ENCODE results near the gene MROH8. TPM values are rescaled to one million over a fixed set of nuclear protein-coding genes. Genes with fewer than 3 reads are reported as not detected.

MROH8 gene
- total RNA-seq, 2 donors from 2014 or later = 1.1 to 2.0 TPM

DNA sequence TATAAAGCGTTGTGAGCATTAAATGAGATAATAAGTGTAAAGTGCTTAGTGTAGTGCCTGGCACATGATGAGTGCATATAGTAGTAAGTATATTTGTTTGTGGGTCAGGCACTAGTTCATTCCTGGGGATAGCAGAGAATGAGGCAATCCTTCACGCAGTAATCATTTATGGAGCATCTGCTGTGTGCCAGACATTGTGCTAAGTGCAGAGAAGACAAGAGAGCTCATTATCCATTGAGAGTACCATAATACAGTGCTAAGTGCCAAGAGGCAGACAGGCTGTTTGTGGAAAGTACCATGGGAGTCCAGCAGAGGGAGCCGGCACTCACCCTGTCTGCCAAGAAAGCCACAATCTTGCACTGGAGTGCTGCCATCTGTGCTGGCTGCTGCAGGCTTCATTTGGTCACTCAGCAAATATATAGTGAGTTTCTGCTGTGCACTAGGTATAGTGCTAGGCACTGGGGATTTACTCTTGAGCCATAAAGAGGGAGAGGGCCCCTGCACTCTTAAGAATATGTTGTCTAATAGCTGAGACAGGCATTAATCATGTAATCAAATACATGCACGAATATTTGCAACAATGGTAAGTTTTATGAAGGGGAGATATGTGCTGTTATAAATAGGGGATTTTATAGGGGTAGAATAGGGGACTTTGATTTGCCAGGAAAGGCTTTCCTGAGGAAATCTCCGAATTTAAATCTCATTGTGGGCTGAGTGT, 12.9 kb upstream of the MROH8 start:
- peak; percentile 85 for ATAC-seq
- peak; percentile 41 to 61 (median 51) for DNase-seq
- H3K4me1 Mint-ChIP-seq = peaks cover 69% of the 10 kb centered on the region
- H3K27me3 Mint-ChIP-seq = no peaks in the 10 kb centered on the region
- H3K4me3 Mint-ChIP-seq = peak overlapping the region; percentile 73
- peaks cover 8% of the 10 kb centered on the region for H3K36me3 Mint-ChIP-seq (ENCODE audit: low read depth)
- peak overlapping the region; percentile 90 for H3K27ac Mint-ChIP-seq
- H3K9me3 ChIP-seq (ENCODE audit: control insufficient read depth, low read length, poor library complexity, severe bottlenecking) = no peaks in the 10 kb centered on the region

DNA sequence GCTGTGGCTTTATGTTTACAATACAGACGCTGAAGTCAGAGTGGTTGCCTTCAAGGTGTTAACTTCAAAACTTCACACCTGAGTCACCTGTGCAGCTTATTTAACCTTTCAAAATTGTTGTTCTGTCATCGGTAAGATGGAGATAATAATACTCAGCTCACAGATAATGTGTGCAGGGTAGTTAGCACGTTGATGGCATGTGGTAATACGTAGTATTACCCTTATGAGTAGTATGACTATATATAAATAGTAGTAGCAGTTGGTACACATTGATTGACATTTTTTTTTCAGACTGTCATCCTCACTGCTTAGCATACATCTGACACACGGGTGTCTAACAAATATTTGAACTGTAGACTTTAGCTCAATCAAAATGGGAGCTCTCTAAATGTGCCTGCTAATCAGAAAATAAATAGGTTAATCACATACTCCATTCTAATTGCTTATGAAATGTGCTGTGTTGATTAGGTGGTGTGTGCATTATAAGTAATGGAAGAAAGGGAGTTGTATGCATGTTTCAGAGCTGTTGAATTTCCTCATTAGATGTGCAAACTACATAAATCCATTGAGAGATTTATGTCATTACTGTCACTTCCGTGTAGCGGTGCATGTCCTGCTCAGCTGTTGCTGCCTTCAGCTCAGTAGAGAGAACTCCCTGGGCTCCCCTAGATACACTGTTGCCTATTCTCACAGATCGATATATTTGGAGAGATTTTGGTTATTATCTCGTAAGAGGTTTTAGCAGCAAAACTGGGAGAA, 11.2 kb upstream of the MROH8 start:
- peaks cover 11% of the 10 kb centered on the region for H3K36me3 Mint-ChIP-seq (ENCODE audit: low read depth)
- H3K4me3 Mint-ChIP-seq = peak overlapping the region; percentile 59
- no peaks in the 10 kb centered on the region for H3K27me3 Mint-ChIP-seq
- DNase-seq = no peak
- no peak for ATAC-seq
- no peaks in the 10 kb centered on the region for H3K9me3 ChIP-seq (ENCODE audit: control insufficient read depth, low read length, poor library complexity, severe bottlenecking)
- H3K27ac Mint-ChIP-seq = peak overlapping the region; percentile 76
- peaks cover 60% of the 10 kb centered on the region for H3K4me1 Mint-ChIP-seq

DNA sequence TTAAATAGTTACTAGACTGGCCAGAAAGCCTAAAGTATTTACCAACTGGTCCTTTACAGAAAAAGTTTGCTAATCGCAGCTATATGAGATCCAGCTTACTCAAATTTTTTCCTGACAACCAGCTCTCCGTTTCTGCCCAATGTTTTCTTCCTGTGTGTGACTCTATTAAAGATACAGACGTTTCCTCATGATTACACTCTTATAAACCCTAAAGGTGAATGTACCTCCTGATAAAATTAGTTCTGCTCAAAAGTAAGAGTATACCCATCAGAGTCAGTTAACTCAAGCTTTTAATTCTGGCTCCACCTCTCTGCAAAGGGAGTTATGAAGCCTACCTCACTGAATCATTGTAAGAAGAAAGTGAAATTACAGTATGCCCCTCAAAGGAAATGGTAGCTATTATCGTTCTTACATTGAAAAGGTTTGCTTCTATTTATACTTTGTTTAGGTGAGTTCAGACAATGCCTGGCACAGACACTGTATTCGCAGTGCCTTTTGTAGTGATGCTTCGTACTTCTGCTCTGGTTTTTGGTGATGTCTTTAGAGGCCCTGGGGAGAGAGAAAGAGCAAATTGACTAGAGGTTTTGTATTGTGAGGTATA, 10.2 kb upstream of the MROH8 start:
- peak overlapping the region; percentile 59 for H3K4me3 Mint-ChIP-seq
- H3K9me3 ChIP-seq (ENCODE audit: control insufficient read depth, low read length, poor library complexity, severe bottlenecking) = no peaks in the 10 kb centered on the region
- peaks cover 9% of the 10 kb centered on the region for H3K36me3 Mint-ChIP-seq (ENCODE audit: low read depth)
- no peaks in the 10 kb centered on the region for H3K27me3 Mint-ChIP-seq
- no peak for ATAC-seq
- no peak for DNase-seq
- peaks cover 55% of the 10 kb centered on the region for H3K4me1 Mint-ChIP-seq
- H3K27ac Mint-ChIP-seq = peak overlapping the region; percentile 76

DNA sequence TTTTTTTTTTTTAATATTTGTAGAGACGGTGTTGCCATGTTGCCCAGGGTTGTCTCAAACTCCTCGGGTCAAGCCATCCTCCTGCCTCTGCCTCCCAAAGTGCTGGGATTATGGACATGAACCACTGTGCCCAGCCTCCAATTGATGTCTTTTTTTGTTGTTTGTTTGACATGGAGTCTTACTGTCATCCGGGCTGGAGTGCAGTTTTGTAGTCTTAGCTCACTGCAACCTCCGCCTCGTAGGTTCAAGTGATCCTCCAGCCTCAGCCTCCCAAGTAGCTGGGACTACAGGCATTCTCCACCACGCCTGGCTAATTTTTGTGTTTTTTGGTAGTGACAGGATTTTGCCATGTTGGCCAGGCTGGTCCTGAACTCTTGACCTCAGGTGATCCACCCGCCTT, 9.4 kb upstream of the MROH8 start:
- ATAC-seq = no peak
- H3K27ac Mint-ChIP-seq = peak overlapping the region; percentile 76
- peaks cover 9% of the 10 kb centered on the region for H3K36me3 Mint-ChIP-seq (ENCODE audit: low read depth)
- DNase-seq = no peak
- no peak overlapping the region for H3K4me3 Mint-ChIP-seq
- H3K27me3 Mint-ChIP-seq = no peaks in the 10 kb centered on the region
- H3K4me1 Mint-ChIP-seq = peaks cover 58% of the 10 kb centered on the region
- no peaks in the 10 kb centered on the region for H3K9me3 ChIP-seq (ENCODE audit: control insufficient read depth, low read length, poor library complexity, severe bottlenecking)

DNA sequence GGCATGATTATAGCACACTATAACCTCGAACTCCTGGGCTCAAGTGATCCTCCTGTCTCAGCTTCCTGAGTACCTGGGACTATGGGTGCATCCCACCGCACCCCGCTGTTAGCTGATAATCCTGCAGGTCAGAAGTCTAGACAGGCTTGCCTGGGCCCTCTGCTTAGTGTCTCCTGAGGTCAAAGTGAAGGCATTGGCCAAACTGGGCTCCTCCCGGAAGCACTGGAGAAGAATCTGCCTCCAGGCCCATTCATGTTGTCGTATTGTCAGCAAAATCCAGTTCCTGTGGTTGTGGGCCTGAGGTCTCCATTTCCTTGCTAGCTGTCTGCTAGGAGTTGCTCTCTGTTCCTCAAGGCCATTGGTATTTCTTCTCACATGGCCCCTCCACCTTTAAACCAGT, 6.3 kb upstream of the MROH8 start:
- Mint-ChIP-seq H3K36me3 (ENCODE audit: low read depth) (peaks cover 14% of the 10 kb centered on the region), H3K27ac (no peak overlapping the region), H3K4me1 (peaks cover 54% of the 10 kb centered on the region), H3K4me3 (no peak overlapping the region), H3K27me3 (no peaks in the 10 kb centered on the region)
- ATAC-seq = no peak
- DNase-seq = no peak
- H3K9me3 ChIP-seq (ENCODE audit: control insufficient read depth, low read length, poor library complexity, severe bottlenecking) = no peaks in the 10 kb centered on the region

DNA sequence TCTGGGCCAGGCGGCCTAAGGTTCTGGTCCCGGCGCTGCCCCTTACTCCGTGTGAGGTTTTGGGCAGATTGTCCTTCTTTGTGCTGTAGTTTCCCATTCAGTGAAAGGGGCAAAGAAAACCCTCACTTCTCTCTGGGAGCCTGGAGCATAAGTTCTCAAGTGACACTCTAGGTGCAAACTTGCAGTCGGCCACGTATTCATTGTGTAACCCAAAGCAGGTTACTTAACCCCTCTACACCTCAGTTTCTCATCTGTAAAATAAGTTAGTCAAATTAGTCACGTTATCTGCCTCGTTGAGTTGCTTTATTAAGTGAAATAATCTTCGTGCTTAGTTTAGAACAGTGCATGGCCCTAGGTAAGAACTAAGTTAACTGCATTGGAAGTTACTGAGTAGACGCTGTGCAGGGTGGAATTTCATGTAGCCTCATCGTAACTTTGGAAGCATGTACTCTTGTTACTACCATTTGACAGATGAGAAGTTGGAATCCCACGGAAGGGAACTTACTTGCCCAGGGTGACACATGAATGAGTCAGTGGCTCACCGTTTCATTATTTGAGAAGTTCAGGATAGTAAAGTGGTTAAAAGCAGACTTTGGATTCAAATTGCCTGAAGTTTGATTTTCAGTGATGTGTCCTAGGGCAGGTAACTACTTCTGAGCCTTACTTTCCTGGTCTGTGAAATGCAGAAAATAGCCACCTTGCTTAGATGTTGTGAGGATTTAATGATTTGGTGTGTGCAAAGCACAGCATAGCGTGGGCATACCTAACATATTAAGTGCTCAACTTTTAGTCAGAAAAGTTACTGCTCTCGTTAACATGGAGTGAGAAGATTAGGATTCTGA, 556 bp upstream of the MROH8 start:
- peak overlapping the region; percentile 96 for H3K4me3 Mint-ChIP-seq
- peak overlapping the region; percentile 98 for H3K27ac Mint-ChIP-seq
- H3K27me3 Mint-ChIP-seq = no peaks in the 10 kb centered on the region
- peaks cover 7% of the 10 kb centered on the region for H3K36me3 Mint-ChIP-seq (ENCODE audit: low read depth)
- ATAC-seq (no peak), DNase-seq (no peak)
- peaks cover 39% of the 10 kb centered on the region for H3K4me1 Mint-ChIP-seq
- no peaks in the 10 kb centered on the region for H3K9me3 ChIP-seq (ENCODE audit: control insufficient read depth, low read length, poor library complexity, severe bottlenecking)

DNA sequence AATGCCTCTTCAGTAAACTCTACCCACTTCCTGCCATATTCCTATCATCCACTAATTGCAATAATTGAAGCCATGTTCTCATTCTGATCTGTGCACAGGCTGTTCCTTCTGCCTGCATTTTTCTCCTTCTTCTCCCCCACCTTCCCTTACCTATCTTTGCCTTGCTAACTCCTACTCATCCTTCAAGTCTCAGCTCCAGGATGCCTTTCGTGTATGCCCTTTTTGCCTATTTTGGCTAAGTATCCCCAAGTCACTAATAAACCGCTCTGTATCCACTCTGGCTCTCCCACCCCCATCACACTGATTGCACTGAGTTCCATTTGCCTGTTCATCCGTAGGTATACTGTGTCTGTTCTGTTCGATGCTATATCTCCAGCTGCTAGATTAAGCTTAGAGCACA, 6.5 kb downstream of the MROH8 start:
- Mint-ChIP-seq H3K27ac (no peak overlapping the region), H3K4me3 (no peak overlapping the region), H3K36me3 (ENCODE audit: low read depth) (peaks cover 15% of the 10 kb centered on the region), H3K4me1 (peaks cover 4% of the 10 kb centered on the region), H3K27me3 (peaks cover 16% of the 10 kb centered on the region)
- H3K9me3 ChIP-seq (ENCODE audit: control insufficient read depth, low read length, poor library complexity, severe bottlenecking) = no peaks in the 10 kb centered on the region
- DNase-seq = no peak
- no peak for ATAC-seq

DNA sequence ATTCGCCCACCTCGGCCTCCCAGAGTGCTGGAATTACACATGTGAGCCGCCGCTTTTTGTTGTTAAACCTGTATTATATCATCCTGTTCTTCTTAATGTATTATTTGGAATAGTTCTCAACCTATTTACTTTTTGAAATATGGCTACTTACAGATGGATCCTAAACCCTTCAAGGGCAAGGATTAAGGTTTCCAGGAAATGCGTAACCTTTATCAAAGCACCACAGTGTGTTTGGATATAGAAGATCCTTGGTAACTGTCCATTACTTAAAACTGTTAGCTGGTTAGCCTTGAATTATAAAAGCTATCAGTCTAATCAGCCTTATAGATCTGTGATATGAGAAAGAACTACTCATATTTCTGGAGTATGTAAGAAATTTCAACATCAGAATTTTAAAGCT, 12.5 kb downstream of the MROH8 start:
- no peaks in the 10 kb centered on the region for H3K9me3 ChIP-seq (ENCODE audit: control insufficient read depth, low read length, poor library complexity, severe bottlenecking)
- Mint-ChIP-seq H3K27me3 (peaks cover 10% of the 10 kb centered on the region), H3K4me1 (peaks cover 2% of the 10 kb centered on the region), H3K4me3 (no peak overlapping the region), H3K27ac (no peak overlapping the region), H3K36me3 (ENCODE audit: low read depth) (peaks cover 5% of the 10 kb centered on the region)
- no peak for DNase-seq
- ATAC-seq = no peak

DNA sequence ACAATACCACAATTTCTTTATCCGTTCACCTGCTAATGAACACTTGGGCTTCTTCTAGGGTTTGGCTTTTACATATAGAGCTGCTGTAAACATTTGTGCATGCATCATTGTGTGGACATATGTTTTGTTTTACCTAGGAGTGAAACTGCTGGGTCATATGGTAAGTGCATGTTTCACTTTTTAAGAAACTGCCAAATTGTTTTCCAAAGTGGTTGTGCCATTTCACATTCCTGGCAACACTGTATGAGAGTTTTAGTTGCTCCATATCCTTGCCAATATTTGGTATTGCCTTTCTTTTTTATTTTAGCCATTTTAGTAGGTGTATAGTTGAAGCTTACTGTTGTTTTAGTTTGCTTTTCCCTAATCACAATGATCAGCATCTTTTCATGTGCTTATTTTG, 14.3 kb downstream of the MROH8 start:
- no peaks in the 10 kb centered on the region for H3K9me3 ChIP-seq (ENCODE audit: control insufficient read depth, low read length, poor library complexity, severe bottlenecking)
- H3K4me1 Mint-ChIP-seq = peaks cover 2% of the 10 kb centered on the region
- no peak for ATAC-seq
- DNase-seq = no peak
- peaks cover 10% of the 10 kb centered on the region for H3K27me3 Mint-ChIP-seq
- no peak overlapping the region for H3K4me3 Mint-ChIP-seq
- no peak overlapping the region for H3K27ac Mint-ChIP-seq
- H3K36me3 Mint-ChIP-seq (ENCODE audit: low read depth) = peaks cover 2% of the 10 kb centered on the region

DNA sequence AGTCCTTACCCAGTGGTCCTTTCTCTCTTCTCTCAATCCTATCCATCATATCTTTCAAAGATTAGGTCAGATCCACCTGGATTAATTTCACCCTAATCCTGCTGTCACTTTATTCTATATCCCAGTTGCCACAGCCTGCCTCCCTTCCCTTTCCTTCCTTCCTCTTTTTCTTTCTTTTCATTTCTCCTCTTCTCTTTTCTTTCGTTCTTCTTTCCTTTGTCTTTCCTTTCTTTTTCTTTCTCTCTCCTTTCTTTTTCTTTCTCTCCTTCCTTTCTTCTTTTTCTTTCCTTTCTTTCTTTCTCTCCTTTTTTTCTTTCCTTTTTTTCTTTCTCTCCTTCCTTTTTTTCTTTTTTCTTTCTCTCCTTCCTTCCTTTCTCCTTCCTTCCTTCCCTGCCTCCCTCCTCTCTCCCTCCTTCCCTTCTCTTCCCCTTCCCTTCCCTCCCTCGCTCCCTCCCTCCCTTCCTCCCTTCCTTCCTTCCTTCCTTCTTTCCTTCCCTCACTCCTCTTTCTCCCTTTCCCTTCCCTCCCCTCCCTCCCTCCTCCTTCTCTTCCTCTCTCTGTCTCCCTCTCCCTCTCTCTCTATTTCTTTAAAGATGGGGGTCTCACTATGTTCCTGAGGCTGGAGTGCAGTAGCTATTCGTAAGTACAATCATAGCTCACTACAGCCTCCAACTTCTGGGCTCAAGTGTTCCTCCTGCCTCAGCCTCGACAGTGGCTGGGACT, 15.4 kb downstream of the MROH8 start:
- Mint-ChIP-seq H3K36me3 (ENCODE audit: low read depth) (peaks cover 2% of the 10 kb centered on the region), H3K27ac (no peak overlapping the region), H3K27me3 (peaks cover 10% of the 10 kb centered on the region), H3K4me1 (peaks cover 2% of the 10 kb centered on the region), H3K4me3 (no peak overlapping the region)
- DNase-seq (no peak), ATAC-seq (no peak)
- no peaks in the 10 kb centered on the region for H3K9me3 ChIP-seq (ENCODE audit: control insufficient read depth, low read length, poor library complexity, severe bottlenecking)

DNA sequence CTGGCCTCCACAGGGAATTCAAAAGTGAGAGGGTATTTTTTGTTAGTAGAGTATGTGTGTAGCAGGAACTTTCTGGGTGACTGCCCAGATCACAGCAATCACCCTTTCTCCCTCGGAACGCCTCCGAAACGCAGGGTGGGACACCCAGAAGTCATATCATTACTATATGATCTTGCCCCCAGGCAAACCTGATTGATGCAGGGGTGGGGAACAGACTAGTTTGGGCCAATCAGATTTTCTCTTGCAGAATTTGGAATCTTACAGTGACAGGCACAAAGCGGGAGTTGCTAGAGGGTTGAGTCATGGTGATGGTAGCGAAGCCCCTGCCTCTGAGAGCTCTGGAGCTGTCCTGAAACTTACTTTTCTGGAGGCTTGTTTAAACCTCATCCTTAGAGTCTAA, 16.7 kb downstream of the MROH8 start:
- Mint-ChIP-seq H3K27ac (peak overlapping the region; percentile 16), H3K36me3 (ENCODE audit: low read depth) (peaks cover 2% of the 10 kb centered on the region), H3K4me3 (no peak overlapping the region), H3K27me3 (peaks cover 10% of the 10 kb centered on the region), H3K4me1 (peaks cover 5% of the 10 kb centered on the region)
- no peak for DNase-seq
- H3K9me3 ChIP-seq (ENCODE audit: control insufficient read depth, low read length, poor library complexity, severe bottlenecking) = no peaks in the 10 kb centered on the region
- no peak for ATAC-seq

DNA sequence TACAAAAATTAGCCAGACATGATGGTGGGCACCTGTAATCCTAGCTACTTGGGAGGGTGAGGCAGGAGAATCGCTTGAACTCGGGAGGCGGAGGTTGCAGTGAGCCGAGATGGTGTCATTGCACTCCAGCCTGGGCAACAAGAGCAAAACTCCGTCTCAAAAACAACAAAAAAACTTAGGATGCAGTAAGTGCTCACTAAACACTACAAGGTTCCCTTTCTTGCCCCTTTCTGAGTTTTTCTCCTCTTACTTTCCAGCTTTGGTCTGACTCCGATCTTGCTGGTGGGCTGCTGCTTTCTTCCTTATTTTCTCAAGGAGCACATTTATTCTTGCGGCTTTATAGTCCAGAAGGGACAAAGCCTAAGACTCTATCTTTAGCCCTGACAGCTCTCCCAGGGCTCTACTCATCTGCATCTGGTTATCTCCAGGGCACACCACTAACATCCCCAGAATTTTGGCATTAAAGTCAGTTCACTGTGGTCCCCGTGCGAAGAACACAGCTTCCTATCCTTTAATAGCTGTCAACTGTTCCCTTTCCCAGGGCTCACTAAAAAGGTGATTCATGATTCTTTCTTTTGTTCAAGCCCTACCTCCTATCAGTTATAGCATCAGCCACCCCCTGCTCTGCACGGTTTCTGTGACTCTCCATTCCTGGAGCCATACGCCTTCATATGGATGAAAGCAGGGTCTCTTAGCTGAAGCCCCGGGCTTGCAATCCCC, 17.4 kb downstream of the MROH8 start:
- ATAC-seq = no peak
- Mint-ChIP-seq H3K4me1 (peaks cover 5% of the 10 kb centered on the region), H3K36me3 (ENCODE audit: low read depth) (peaks cover 2% of the 10 kb centered on the region), H3K27ac (peak overlapping the region; percentile 16), H3K27me3 (peaks cover 10% of the 10 kb centered on the region), H3K4me3 (no peak overlapping the region)
- no peak for DNase-seq
- H3K9me3 ChIP-seq (ENCODE audit: control insufficient read depth, low read length, poor library complexity, severe bottlenecking) = no peaks in the 10 kb centered on the region

Data from T-helper 17 cell (primary cell).